Measurements from ENCODE around the gene MAP3K3. TPM values are rescaled to one million over a fixed set of nuclear protein-coding genes. Genes with fewer than 3 reads are reported as not detected.

Gene MAP3K3
- total and polyA plus RNA-seq, 2 experiments from 2014 or later = 8.6 to 36.7 TPM

DNA sequence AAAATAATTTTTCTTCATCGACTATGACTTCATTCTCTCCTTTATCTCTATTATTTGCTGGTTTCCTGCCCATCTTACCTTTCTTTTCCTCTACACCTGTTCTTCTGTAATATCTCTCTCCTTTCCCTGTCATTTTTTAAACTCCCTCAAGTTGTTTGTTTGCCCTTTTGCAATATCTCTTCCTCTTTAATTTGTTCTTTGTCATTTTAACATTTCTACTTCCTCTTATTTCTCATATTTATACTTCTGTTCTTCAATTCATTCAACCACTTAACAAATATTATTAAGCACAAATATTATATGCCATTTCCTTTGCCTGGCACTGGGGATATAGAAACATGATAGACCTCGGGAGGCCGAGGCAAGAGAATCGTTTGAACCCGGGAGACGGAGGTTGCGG lies 22.6 kb downstream of the MAP3K3 start:
- Histone ChIP-seq H3F3A (ENCODE audit: insufficient read depth) (0 out of 2 replicates have a peak, but pooled peaks cover 8% of the 10 kb centered on the region), H3K9me3 (ENCODE audit: low read depth) (no peaks in the 10 kb centered on the region), H3K9me2 (ENCODE audit: insufficient read depth) (no peaks in the 10 kb centered on the region), H3K4me3 (no peak overlapping the region), H3K4me1 (ENCODE audit: insufficient read depth) (peaks cover 6% of the 10 kb centered on the region), H3K79me2 (ENCODE audit: insufficient read depth) (no peaks in the 10 kb centered on the region), H3K4me2 (ENCODE audit: unreplicated experiment) (no peak overlapping the region), H3K9ac (no peak overlapping the region), H3K27me3 (replicated peaks; ENCODE audit: insufficient read depth) (no peaks in the 10 kb centered on the region), H2AFZ (no peak overlapping the region), H3K36me3 (ENCODE audit: low read depth) (no peaks in the 10 kb centered on the region; the same call in 1 of the 2 replicates), H4K20me1 (ENCODE audit: insufficient read depth) (no peaks in the 10 kb centered on the region), H3K27ac (no peak overlapping the region)
- in situ Hi-C loops (cut with MboI) = no loop called here
- no peak for DNase-seq
- 97 to 99% methylated on average over 7 of the region's 7 CpGs for WGBS, 2 experiments (ENCODE audit: low coverage in 1 of 2, low lambda C conversion rate in 2 of 2, missing lambda C conversion rate in 2 of 2)
- TF ChIP-seq EZH2 (IDR thresholded peaks at IDR 0.05; ENCODE audit: insufficient read depth, poor library complexity, severe bottlenecking) (no peak), EZH2phosphoT487 (IDR thresholded peaks at IDR 0.05; ENCODE audit: insufficient read depth, low read depth) (no peak)

DNA sequence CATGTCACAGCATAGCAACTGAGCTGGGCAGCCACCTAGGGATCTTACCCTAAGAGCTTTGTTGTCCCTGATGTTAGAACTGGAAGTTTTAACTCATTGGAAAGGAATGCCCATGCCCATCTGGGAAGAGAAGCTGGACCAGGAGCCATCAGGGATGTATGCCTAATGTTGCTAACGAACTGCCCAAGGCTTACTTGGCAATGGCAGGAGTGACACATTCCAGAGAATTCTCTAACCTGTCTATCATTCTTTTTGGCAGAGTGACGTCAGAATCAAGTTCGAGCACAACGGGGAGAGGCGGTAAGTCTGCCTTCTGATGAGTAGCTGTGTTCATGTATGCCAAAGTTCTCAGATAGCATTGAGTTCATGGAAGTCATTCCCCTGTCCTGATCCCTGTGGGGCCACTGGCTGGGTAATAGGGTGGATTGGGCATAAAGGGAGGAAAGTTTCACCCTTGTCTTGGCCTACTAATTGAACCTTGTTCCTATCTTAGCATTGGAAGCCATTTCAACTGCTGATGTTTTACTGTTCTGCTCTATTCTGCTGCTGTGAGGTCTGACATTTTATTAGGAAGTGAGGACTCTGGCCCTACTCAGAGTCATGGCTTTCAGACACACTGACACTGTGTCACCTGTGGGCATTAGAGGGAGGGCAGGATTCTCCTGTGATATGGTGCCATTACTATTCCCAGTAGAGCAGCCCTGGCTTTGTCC lies 23.7 kb downstream of the MAP3K3 start:
- in situ Hi-C loops (cut with MboI) = no loop called here
- H3K79me2 ChIP-seq (ENCODE audit: insufficient read depth) = no peaks in the 10 kb centered on the region

DNA sequence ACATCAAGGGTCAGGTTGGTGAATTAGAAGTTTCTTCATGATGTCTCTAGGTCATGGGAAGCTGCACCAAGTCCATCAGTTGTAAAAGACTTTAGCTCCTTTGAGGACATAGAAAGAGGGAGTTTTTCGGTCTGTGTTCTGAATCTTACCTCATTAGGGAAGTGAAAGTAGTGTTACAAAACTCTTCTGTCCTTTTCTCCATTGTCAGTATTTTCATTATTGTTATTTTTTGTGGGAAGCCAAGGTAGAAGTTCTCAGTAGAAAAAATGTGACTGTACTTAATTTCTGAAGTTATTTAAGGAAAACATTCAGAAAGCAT lies 24.2 kb downstream of the MAP3K3 start:
- TF ChIP-seq EZH2phosphoT487 (IDR thresholded peaks at IDR 0.05; ENCODE audit: insufficient read depth, low read depth) (no peak), EZH2 (IDR thresholded peaks at IDR 0.05; ENCODE audit: insufficient read depth, poor library complexity, severe bottlenecking) (no peak)
- H2AFZ ChIP-seq = no peak overlapping the region
- no peak overlapping the region for H3K4me3 ChIP-seq
- H3K9me2 ChIP-seq (ENCODE audit: insufficient read depth) = no peaks in the 10 kb centered on the region
- 100% methylated on average over 1 of the region's 1 CpG for WGBS, 2 experiments (ENCODE audit: low coverage in 1 of 2, low lambda C conversion rate in 2 of 2, missing lambda C conversion rate in 2 of 2)
- in situ Hi-C loops (cut with MboI) = no loop called here
- H3F3A ChIP-seq (ENCODE audit: insufficient read depth) = 0 out of 2 replicates have a peak, but pooled peaks cover 8% of the 10 kb centered on the region
- DNase-seq = no peak
- no peak overlapping the region for H3K4me2 ChIP-seq (ENCODE audit: unreplicated experiment)
- H3K36me3 ChIP-seq (ENCODE audit: low read depth) = no peaks in the 10 kb centered on the region; the same call in 1 of the 2 replicates
- no peaks in the 10 kb centered on the region for H3K9me3 ChIP-seq (ENCODE audit: low read depth)
- H3K9ac ChIP-seq = no peak overlapping the region
- H3K79me2 ChIP-seq (ENCODE audit: insufficient read depth) = peaks cover 3% of the 10 kb centered on the region; the same call in 1 of the 2 replicates
- H3K27me3 ChIP-seq (replicated peaks; ENCODE audit: insufficient read depth) = no peaks in the 10 kb centered on the region
- H3K27ac ChIP-seq = no peak overlapping the region
- H3K4me1 ChIP-seq (ENCODE audit: insufficient read depth) = peaks cover 6% of the 10 kb centered on the region
- H4K20me1 ChIP-seq (ENCODE audit: insufficient read depth) = no peaks in the 10 kb centered on the region

More for the DNA sequence above, 23.7 kb downstream of the MAP3K3 start:
- no peak overlapping the region for H2AFZ ChIP-seq
- H3K36me3 ChIP-seq (ENCODE audit: low read depth) = no peaks in the 10 kb centered on the region; the same call in 1 of the 2 replicates
- H3K4me3 ChIP-seq = no peak overlapping the region
- no peaks in the 10 kb centered on the region for H3K27me3 ChIP-seq (replicated peaks; ENCODE audit: insufficient read depth)
- H3K4me2 ChIP-seq (ENCODE audit: unreplicated experiment) = no peak overlapping the region
- H3K4me1 ChIP-seq (ENCODE audit: insufficient read depth) = peaks cover 6% of the 10 kb centered on the region
- H4K20me1 ChIP-seq (ENCODE audit: insufficient read depth) = no peaks in the 10 kb centered on the region
- H3K9me2 ChIP-seq (ENCODE audit: insufficient read depth) = no peaks in the 10 kb centered on the region
- no peak overlapping the region for H3K27ac ChIP-seq
- H3K9ac ChIP-seq = no peak overlapping the region
- 0 out of 2 replicates have a peak, but pooled peaks cover 8% of the 10 kb centered on the region for H3F3A ChIP-seq (ENCODE audit: insufficient read depth)
- no peak for TF ChIP-seq EZH2phosphoT487 (IDR thresholded peaks at IDR 0.05; ENCODE audit: insufficient read depth, low read depth)
- TF ChIP-seq EZH2 (IDR thresholded peaks at IDR 0.05; ENCODE audit: insufficient read depth, poor library complexity, severe bottlenecking) = no peak
- no peaks in the 10 kb centered on the region for H3K9me3 ChIP-seq (ENCODE audit: low read depth)
- no peak for DNase-seq
- 87 to 91% methylated on average over 5 of the region's 5 CpGs for WGBS, 2 experiments (ENCODE audit: low coverage in 1 of 2, low lambda C conversion rate in 2 of 2, missing lambda C conversion rate in 2 of 2)

DNA sequence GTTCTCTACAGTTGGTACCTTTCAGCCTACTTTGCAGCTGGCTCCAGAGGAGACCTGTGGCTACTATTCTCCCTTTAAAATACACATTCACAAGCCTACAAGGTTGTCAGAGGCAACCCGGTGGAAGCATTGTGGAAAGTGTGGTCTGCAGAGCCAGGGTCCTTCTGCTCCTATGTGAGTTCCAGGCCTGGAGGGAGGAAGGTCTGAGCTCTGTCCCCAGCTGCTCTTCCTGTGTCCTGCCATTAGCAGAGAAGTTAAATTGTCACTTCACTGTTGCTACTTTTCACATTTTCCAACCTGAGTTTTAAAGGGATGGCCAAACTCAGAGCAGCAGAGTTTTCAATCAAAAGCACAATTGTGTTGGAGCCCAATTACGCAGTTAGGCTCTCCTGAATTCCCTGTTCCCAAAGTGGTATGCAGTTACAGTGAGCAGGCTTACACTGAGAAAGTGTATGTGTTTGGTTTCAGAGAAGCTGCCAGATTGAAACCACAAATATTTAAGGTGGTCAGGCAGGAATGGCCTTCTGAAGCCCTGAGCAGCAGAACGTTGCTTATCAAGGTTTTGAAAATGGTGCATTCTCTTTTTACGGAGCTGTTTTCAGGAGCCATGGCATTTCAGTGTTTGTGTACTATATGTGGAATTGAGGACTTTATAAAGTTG lies 25.0 kb downstream of the MAP3K3 start:
- Histone ChIP-seq H2AFZ (no peak overlapping the region), H3K9me2 (ENCODE audit: insufficient read depth) (no peaks in the 10 kb centered on the region), H3K79me2 (ENCODE audit: insufficient read depth) (peaks cover 3% of the 10 kb centered on the region; the same call in 1 of the 2 replicates), H3K27ac (no peak overlapping the region), H3K27me3 (replicated peaks; ENCODE audit: insufficient read depth) (no peaks in the 10 kb centered on the region), H3K4me3 (no peak overlapping the region), H3K9me3 (ENCODE audit: low read depth) (no peaks in the 10 kb centered on the region), H3K36me3 (ENCODE audit: low read depth) (no peaks in the 10 kb centered on the region; the same call in 1 of the 2 replicates), H3F3A (ENCODE audit: insufficient read depth) (0 out of 2 replicates have a peak, but pooled peaks cover 8% of the 10 kb centered on the region), H4K20me1 (ENCODE audit: insufficient read depth) (no peaks in the 10 kb centered on the region), H3K4me2 (ENCODE audit: unreplicated experiment) (no peak overlapping the region), H3K9ac (no peak overlapping the region), H3K4me1 (ENCODE audit: insufficient read depth) (peaks cover 6% of the 10 kb centered on the region)
- DNase-seq = peak; percentile 43
- WGBS, 2 experiments (ENCODE audit: low coverage in 1 of 2, low lambda C conversion rate in 2 of 2, missing lambda C conversion rate in 2 of 2) = 67% methylated on average over 4 of the region's 4 CpGs
- no peak for TF ChIP-seq EZH2 (IDR thresholded peaks at IDR 0.05; ENCODE audit: insufficient read depth, poor library complexity, severe bottlenecking)
- in situ Hi-C loops (cut with MboI) = no loop called here
